ENCODE results near the gene UMPS.

Gene UMPS

DNA sequence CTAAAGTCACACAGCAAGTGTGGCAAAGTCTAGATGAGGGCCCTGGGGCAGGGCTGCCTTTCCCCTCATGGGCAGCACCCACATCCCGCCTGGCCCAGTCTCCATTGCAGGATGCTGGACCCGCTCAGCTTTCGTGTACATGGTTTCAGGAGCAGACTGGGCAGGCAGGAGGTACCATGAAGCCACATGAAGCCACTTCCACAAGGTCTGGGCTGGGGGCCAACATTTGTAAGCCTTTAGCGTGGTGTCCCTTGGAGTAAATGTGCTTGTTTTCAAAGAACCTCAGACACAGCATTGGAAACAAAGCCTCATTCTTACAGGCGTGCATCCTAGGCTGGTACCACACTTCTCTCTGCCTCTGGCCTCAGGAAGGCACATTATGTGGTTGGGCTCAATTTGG is 34.5 kb downstream of the UMPS start:
- DNase-seq, result no peak

GRCh38 chr3:124765197-124765840 is 35.1 kb downstream of the UMPS start:
- DNase-seq, result no peak

DNA sequence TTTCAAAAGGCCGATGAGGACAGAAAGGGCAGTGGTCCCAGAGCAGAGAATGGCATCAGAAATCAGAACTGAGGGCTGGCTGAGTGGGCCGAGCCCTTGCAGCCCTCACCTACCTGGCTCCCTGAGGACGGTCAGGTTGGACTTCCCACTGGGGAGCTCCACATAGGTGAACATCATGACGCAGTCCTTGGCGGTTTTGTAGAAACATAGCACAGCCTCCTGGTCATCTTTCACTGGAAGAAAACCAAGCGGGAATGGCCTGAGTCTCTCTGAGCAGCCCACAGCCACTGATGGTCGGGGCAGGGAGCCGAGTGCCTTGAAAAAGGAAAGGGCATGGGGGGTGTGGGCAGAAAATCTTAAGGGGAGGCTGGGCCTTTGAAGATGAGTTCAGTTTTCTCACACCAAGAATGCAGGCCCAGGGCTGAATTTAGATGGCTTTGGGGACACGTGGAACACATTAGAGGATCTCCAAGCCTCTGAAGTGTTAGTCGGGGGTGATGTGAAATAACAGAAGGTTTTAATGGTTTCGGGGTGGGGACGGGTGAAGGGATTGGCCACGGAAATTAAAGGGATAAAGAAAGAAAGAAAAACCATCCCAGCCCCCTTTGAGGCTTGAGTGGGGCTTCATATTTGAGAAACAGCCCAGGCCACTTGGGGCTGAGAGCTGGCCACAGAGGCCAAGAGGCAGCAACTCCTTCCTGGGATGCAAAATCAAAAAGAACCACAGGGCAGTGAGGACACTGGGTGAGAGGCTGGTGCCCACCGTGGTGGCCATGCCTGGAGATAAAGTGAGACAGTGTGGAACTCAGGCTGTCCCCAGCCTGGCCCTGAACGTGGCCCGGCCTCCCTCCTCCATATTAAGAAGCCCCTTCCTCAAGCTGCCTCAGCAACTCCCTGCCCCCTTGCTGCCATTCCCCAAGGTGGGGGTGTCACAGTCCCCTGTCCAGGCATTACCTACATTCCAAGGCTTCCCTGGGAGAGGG is 36.2 kb downstream of the UMPS start:
- no peak for DNase-seq

GRCh38 chr3:124767264-124767663 is 37.0 kb downstream of the UMPS start:
- no peak for DNase-seq

- DNase-seq, result no peak
Measured at GRCh38 chr3:124767691-124768090, 37.4 kb downstream of the UMPS start.

GRCh38 chr3:124768812-124769211 is 38.6 kb downstream of the UMPS start:
- no peak for DNase-seq

- no peak for DNase-seq
Measured at GRCh38 chr3:124769462-124769861, 39.2 kb downstream of the UMPS start.

DNA sequence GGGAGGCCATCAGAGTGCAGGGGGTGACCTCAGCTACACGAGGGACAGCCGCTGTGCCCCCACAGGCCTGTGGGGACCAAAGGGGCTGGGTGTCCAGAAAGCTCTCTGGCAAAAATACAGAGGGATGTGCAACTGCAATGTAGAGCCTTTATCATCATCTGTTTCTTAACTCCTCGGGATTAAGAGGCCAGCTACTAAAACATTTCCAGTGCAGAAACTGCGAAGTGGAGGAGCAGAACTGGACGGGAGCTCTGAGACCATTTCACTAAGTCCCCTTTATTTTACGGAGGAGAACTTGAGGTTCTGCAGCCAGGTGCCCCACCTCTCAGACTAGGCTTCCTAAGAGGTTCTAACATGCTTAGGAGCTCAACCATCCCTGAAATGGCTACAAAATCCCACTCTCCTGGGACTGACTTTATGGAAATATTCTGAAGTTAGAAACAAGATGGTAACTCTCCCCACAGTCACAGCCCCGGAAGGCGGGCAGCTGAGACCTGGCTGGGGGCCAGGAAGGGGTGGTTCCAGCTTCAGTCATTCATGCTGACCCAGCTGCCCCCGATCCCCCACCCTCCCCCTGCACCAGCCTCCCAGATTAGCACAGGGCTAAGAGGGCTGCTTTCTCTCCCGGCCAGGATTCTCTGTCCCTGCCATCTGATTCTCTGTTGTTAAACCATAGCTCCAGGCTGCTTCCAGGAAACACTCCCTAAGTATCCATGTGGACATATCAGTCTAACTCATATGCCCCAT is 40.3 kb downstream of the UMPS start:
- no peak for DNase-seq

DNA sequence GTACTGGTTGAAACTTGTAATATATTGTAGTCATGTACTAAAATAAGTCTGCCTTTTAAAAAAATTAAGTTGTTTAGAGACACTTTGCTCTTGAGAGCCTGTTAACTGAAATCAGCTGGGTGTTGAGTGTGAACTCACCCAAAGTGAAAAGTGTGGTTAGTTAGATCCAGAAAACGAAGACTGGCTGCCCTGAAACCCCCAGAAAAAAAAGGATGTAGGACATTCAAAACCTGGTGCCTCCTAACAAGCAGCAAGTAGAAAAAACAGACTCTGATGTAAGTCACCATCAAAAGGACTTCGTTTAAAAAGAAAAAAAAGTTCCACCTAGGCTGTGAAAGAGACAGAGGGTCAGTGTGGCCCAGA is 40.8 kb downstream of the UMPS start:
- no peak for DNase-seq

DNA sequence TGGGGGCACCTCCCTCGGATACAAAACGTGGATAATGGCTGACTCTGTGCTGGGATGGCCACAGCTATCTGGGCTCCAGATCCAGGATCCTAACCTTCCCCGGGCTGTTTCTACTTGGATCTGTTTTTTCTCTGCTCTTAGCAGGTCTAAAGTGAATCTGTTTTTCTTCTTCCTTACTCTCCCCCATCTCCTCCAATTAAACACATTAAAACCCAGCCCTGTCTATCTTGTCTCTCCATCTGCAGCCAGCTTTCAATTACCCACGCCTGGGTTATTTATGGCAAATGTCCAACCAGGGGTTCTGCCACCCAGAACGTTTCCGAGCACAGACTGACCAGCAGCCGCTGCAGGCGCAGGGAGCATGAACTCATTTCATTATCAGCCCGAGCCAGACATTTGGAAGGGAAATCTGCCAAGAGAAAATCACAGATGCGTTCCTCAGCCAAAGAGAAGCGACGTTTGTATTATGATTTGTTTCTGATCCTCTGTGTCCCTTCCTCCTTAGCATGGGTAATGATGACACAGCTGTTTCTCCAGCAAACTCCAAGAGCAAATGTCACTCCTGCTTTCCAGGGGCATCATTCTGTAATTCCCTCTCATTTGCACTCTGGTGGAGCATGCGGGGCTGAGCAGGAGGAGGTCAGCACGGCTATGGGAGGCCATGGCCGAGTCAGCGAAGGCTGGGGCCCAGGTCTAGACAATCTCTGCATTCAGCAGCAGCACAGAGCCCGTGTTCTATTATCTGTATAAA is 42.0 kb downstream of the UMPS start:
- no peak for DNase-seq

- DNase-seq, result no peak
Measured at GRCh38 chr3:124773351-124774326, 43.4 kb downstream of the UMPS start.

- no peak for DNase-seq
Measured at GRCh38 chr3:124774327-124774718, 44.1 kb downstream of the UMPS start.

- no peak for DNase-seq
Measured at GRCh38 chr3:124774841-124775402, 44.7 kb downstream of the UMPS start.

GRCh38 chr3:124775877-124776276 is 45.6 kb downstream of the UMPS start:
- no peak for DNase-seq

DNA sequence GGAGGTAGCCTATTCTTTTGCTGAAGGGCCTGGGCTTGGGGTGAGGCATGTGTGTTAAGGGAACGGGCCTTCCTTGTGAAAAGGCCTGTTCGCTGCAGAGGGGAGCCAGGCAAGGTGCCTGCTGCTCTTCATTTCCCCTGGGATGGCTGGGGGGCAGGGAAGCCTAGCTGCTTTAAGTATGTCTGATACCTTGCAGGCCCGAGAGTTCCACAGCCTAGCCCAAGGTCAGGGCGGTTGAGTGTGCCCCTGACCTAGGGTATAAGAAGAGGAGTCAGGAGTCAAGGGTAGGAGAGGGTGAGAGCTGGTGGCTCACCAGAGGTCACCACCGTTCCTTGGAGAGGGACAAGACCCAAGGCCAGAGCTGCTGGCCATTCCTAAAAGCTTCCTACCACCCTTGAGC is 46.6 kb downstream of the UMPS start:
- no peak for DNase-seq

- no peak for DNase-seq
Measured at GRCh38 chr3:124777762-124778470, 47.7 kb downstream of the UMPS start.

- no peak for DNase-seq
Measured at GRCh38 chr3:124779116-124779515, 48.9 kb downstream of the UMPS start.

DNA sequence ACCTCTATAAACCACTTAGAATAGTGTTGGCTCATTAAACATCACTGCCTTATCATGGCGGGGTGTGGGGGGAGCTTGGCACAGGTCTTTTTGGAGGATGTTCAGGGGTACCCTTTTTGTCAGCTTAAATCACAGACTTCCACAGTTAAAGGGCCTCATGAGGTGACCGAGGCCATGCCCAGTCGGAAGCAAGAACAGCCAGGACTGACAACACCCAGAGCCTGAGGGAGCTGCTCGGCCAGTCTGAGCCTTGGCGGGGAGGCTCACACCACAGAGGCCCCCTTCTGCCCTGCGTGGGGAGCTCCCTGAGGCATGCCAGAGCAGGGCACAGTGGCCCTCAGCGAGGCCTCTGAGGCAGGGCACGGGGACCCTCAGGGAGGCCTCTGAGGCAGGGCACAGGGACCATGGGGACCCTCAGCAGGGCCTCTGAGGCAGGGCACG is 49.5 kb downstream of the UMPS start:
- no peak for DNase-seq

DNA sequence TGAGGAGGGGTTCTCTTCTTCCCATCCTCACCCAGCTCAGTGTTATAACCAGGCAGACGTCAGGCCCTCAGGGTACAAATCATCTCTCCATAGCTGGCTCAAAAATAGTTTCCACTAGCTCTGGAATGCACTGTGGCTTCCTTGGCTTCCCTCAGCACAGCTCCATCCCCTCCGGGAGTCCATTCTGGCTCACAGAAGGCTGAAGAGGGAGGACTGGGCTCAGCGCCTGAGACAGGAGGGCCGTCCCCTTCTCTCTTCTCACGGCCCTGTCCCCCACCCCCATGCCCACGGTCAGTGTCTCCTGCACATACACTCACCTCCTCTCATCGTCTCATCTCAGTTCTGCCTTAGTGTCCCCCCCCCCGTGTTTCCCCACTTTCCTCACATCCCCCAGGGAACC is 50.1 kb downstream of the UMPS start:
- no peak for DNase-seq

- DNase-seq, result no peak
Measured at GRCh38 chr3:124780761-124781475, 50.7 kb downstream of the UMPS start.
